Measurements from ENCODE around the gene SPATA3. TPM values are rescaled to one million over a fixed set of nuclear protein-coding genes. Genes with fewer than 3 reads are reported as not detected.

Gene SPATA3
- total and polyA plus RNA-seq, 2 of the 8 experiments (the other 6 are each of a cell fraction or from before 2014, with no cell fraction given): not detected

DNA sequence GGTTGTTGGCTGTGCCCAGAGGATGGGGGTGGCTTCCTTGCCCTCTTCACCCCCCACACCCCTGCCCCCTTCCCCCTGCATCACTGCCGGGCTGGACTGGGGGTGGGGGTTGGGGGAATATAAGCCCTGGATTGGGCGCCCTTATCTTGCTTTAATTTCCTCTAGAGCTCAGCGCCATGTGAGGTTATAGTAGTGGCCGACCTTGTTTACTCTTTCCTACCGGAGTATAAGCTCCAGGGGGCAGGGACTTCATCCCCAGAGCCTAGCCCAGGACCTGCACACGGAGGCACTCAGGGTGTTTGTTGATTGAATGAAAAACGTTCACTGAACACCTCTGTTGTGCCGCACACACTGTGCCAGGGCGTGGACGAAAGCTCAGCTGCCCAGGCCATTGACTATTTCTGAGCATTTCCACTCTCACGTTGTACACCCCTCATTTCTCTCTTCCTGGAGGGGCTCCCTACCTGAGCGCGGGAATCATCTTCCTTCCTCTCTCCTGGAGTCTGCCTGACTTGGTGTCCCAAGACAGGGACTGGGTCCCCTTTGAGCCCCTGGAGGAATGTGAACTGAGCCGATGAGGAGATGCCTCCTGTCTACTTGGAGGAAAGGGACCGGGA lies 9.3 kb upstream of the SPATA3 start:
- Histone ChIP-seq H3K56ac (replicated peaks; ENCODE audit: insufficient read length, low read depth, low read length) (no peak overlapping the region), H2AK5ac (ENCODE audit: low read depth, low read length) (peak overlapping the region; percentile 25; the same call in 1 of the 2 replicates), H3K23ac (ENCODE audit: insufficient read length) (no peak overlapping the region), H2BK12ac (ENCODE audit: low read depth, low read length) (peak overlapping the region; percentile 87; the same call in 1 of the 2 replicates), H3K23me2 (ENCODE audit: low read depth, low read length) (no peaks in the 10 kb centered on the region; the same call in 1 of the 2 replicates), H3K4me2 (ENCODE audit: insufficient read depth in 1 of 2, low read depth in 2 of 2, low read length in 2 of 2) (peak overlapping the region; percentile 0 to 70; a peak in 3 of 4 replicates), H4K20me1 (replicated peaks in 1 of 2; ENCODE audit: control insufficient read depth in 1 of 2, insufficient read depth in 2 of 2, low read length in 2 of 2) (no peaks in the 10 kb centered on the region), H2AFZ (ENCODE audit: low read length) (peak overlapping the region; percentile 55; the same call in 1 of the 2 replicates), H3K27me3 (replicated peaks in 1 of 4; ENCODE audit: control insufficient read depth in 3 of 4, extremely low read depth in 1 of 4, insufficient read depth in 3 of 4, low read length in 3 of 4) (peaks cover 0 to 4% (median 2%) of the 10 kb centered on the region in 4 experiments; a peak in 3 of 7 replicates), H3K36me3 (ENCODE audit: control insufficient read depth in 2 of 4, insufficient read depth in 4 of 4, low read length in 3 of 4) (no peaks in the 10 kb centered on the region), H3K4me3 (ENCODE audit: extremely low read depth in 1 of 4, insufficient read depth in 2 of 4, low read depth in 3 of 4, low read length in 4 of 4) (peak overlapping the region in 3 of 4 experiments; percentile 30 to 52 (median 30); a peak in 6 of 8 replicates), H3K4ac (replicated peaks; ENCODE audit: insufficient read length, low read depth, low read length) (peak overlapping the region; percentile 4), H4K8ac (ENCODE audit: extremely low read depth, insufficient read depth, low read length) (peak overlapping the region; percentile 64; the same call in 1 of the 2 replicates), H3K9me3 (ENCODE audit: insufficient read depth in 2 of 2, low read depth in 1 of 2, low read length in 1 of 2) (no peaks in the 10 kb centered on the region), H2BK15ac (ENCODE audit: low read length) (peak overlapping the region; percentile 88; the same call in 1 of the 2 replicates), H2BK5ac (ENCODE audit: low read depth, low read length) (peak overlapping the region; percentile 32; the same call in 1 of the 2 replicates), H4K91ac (replicated peaks; ENCODE audit: insufficient read length, low read length) (peak overlapping the region; percentile 45), H3K79me1 (ENCODE audit: low read depth, low read length) (no peaks in the 10 kb centered on the region), H3K9ac (replicated peaks in 1 of 4; ENCODE audit: extremely low read depth in 1 of 4, low read depth in 3 of 4, low read length in 3 of 4) (no peak overlapping the region), H2BK20ac (ENCODE audit: low read length) (peak overlapping the region; percentile 61; the same call in 1 of the 2 replicates), H3K27ac (ENCODE audit: low read depth, low read length) (no peak overlapping the region), H3K4me1 (replicated peaks in 1 of 4; ENCODE audit: control insufficient read depth in 3 of 4, insufficient read depth in 4 of 4, low read length in 3 of 4) (peaks cover 0 to 11% (median 5%) of the 10 kb centered on the region in 4 experiments; a peak in 6 of 7 replicates), H3K79me2 (ENCODE audit: control insufficient read depth in 1 of 2, insufficient read depth in 2 of 2, low read length in 2 of 2) (no peaks in the 10 kb centered on the region), H3K18ac (ENCODE audit: extremely low read depth, low read length) (peak overlapping the region; percentile 71), H2BK120ac (replicated peaks; ENCODE audit: low read depth, low read length) (no peak overlapping the region), H4K5ac (ENCODE audit: insufficient read length, low read depth, low read length) (no peak overlapping the region), H3K14ac (ENCODE audit: insufficient read length) (no peak overlapping the region)
- DNase-seq (ENCODE audit: low read depth in 1 of 2, low spot score in 2 of 2) (no peak), FAIRE-seq (no peak)
- 78% methylated on average over 13 of the region's 15 CpGs; no CpG with 5 or more reads in 1 of the 2 experiments for WGBS, 2 experiments (ENCODE audit: extremely low coverage in 1 of 2, insufficient coverage in 1 of 2, insufficient read length in 1 of 2, insufficient replicate concordance in 2 of 2, low coverage in 1 of 2, low lambda C conversion rate in 2 of 2, missing lambda C conversion rate in 1 of 2)
- ChIA-PET POLR2A (ENCODE audit: partially characterized antibody) (interaction anchor here (0.6 to 3.3 kb wide), 7 partner anchors 40 to 137 kb away, joined by 3 to 13 read pairs (median 4); partner anchors contain the start of gene GPR55), CTCF (ENCODE audit: partially characterized antibody) (interaction anchor here (0.9 to 11.0 kb wide), 32 partner anchors 13 to 178 kb away, joined by 3 to 136 read pairs (median 6); partner anchors contain the start of genes GPR55 and PSMD1)
- TF ChIP-seq HDAC2 (IDR thresholded peaks at IDR 0.05; ENCODE audit: borderline replicate concordance in 1 of 2, low read depth in 2 of 2, low read length in 2 of 2): no peak
- TF ChIP-seq POLR2A (IDR thresholded peaks at IDR 0.05; ENCODE audit: control extremely low read depth in 1 of 2, low read depth in 2 of 2, low read length in 2 of 2): no peak
- TF ChIP-seq, protein P1, sequence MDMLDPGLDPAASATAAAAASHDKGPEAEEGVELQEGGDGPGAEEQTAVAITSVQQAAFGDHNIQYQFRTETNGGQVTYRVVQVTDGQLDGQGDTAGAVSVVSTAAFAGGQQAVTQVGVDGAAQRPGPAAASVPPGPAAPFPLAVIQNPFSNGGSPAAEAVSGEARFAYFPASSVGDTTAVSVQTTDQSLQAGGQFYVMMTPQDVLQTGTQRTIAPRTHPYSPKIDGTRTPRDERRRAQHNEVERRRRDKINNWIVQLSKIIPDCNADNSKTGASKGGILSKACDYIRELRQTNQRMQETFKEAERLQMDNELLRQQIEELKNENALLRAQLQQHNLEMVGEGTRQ (IDR thresholded peaks at IDR 0.05; ENCODE audit: low read length): no peak
- no peak for TF ChIP-seq RFX5 (IDR thresholded peaks at IDR 0.05; ENCODE audit: borderline replicate concordance, low read depth, low read length)
- TF ChIP-seq NANOG (IDR thresholded peaks at IDR 0.05; ENCODE audit: insufficient read depth, low read depth, low read length, poor library complexity, severe bottlenecking): no peak
- no peak for TF ChIP-seq BACH1 (IDR thresholded peaks at IDR 0.05; ENCODE audit: low read length)
- TF ChIP-seq YY1 (IDR thresholded peaks at IDR 0.05; ENCODE audit: low read depth, low read length): no peak
- no peak for TF ChIP-seq BCL11A (IDR thresholded peaks at IDR 0.05; ENCODE audit: low read depth in 2 of 2, low read length in 2 of 2)
- no peak for TF ChIP-seq KDM1A (IDR thresholded peaks at IDR 0.05; ENCODE audit: borderline replicate concordance, low read length)
- TF ChIP-seq CEBPB (IDR thresholded peaks at IDR 0.05; ENCODE audit: low read depth, low read length): no peak
- no peak for TF ChIP-seq TCF12 (IDR thresholded peaks at IDR 0.05; ENCODE audit: low read depth, low read length)
